Activated CD4-positive, alpha-beta T cell treated with anti-CD3 and anti-CD28 coated beads, Interleukin-2, amount 50 U/mL, for 1 hour (primary cell): ENCODE measurements around the gene TAF1D.
"Not testable (repeated sequence)": the region's sequence is repeated elsewhere in the genome, so short reads cannot be mapped to it uniquely, and the experiment has no call there.

Experiments used
- DNase-seq: peaks from one replicate; pipeline ENCODE4 v3.0.0-alpha.2; 2020

The TAF1D gene

GRCh38 chr11:93741094-93741881 is at the start of gene TAF1D, which contains the start of gene C11orf54:
TSS of gene TAF1D (minus strand) at chr11:93741495. CDS start at chr11:93739304, 2,191 bp downstream.
TSS of gene C11orf54 (plus strand) at chr11:93741672. CDS start at chr11:93747394, 5,722 bp downstream.
- peak; percentile 96 for DNase-seq

GRCh38 chr11:93784935-93785360 is 43.7 kb upstream of the TAF1D start:
- no peak for DNase-seq

- DNase-seq: peak; percentile 86
Observed at GRCh38 chr11:93784145-93784934, 43.0 kb upstream of the TAF1D start, which contains the start of gene MED17. TSS of gene MED17 (plus strand) at chr11:93784282. CDS start at chr11:93784514, 232 bp downstream.

- no peak for DNase-seq
Observed at GRCh38 chr11:93783765-93784144, 42.5 kb upstream of the TAF1D start.

GRCh38 chr11:93783362-93783761 is 42.1 kb upstream of the TAF1D start:
- DNase-seq: no peak

GRCh38 chr11:93775289-93775688 is 34.0 kb upstream of the TAF1D start:
- DNase-seq: no peak

GRCh38 chr11:93774560-93774959 is 33.3 kb upstream of the TAF1D start:
- not testable (repeated sequence) for DNase-seq

- no peak for DNase-seq
Observed at GRCh38 chr11:93773601-93774200, 32.4 kb upstream of the TAF1D start.

- DNase-seq: no peak
Observed at GRCh38 chr11:93773045-93773477, 31.8 kb upstream of the TAF1D start.

GRCh38 chr11:93772123-93772522 is 30.8 kb upstream of the TAF1D start:
- DNase-seq: no peak

- no peak for DNase-seq
Observed at GRCh38 chr11:93770160-93770559, 28.9 kb upstream of the TAF1D start.

GRCh38 chr11:93767018-93767417 is 25.7 kb upstream of the TAF1D start:
- DNase-seq: no peak

GRCh38 chr11:93766504-93766903 is 25.2 kb upstream of the TAF1D start:
- DNase-seq: no peak

- DNase-seq: no peak
Observed at GRCh38 chr11:93765551-93765950, 24.3 kb upstream of the TAF1D start.

GRCh38 chr11:93761910-93762309 is 20.6 kb upstream of the TAF1D start:
- no peak for DNase-seq

- DNase-seq: not testable (repeated sequence)
Observed at GRCh38 chr11:93759123-93759522, 17.8 kb upstream of the TAF1D start.

- DNase-seq: no peak
Observed at GRCh38 chr11:93757924-93758865, 16.9 kb upstream of the TAF1D start.

- no peak for DNase-seq
Observed at GRCh38 chr11:93757301-93757700, 16.0 kb upstream of the TAF1D start.

GRCh38 chr11:93756748-93757147 is 15.5 kb upstream of the TAF1D start:
- no peak for DNase-seq

- DNase-seq: no peak
Observed at GRCh38 chr11:93753241-93753640, 11.9 kb upstream of the TAF1D start.

- DNase-seq: no peak
Observed at GRCh38 chr11:93751001-93751400, 9.7 kb upstream of the TAF1D start.

GRCh38 chr11:93747122-93747521 is 5.8 kb upstream of the TAF1D start:
- no peak for DNase-seq
